Neutrophil (primary cell): ENCODE results near the gene TAF8.

Experiments
- H3K27ac ChIP-seq: fragments of 200-600 bp; sonication (generic); 2 replicates; pipeline ENCODE4 v1.5.1; 2016; ENCODE audit warnings: mild to moderate bottlenecking, moderate library complexity
- H3K27me3 ChIP-seq: fragments of 200-600 bp; sonication (generic); 2 replicates; pipeline ENCODE4 v1.6.0; 2016; ENCODE audit warnings: mild to moderate bottlenecking
- H3K36me3 ChIP-seq: fragments of 200-600 bp; sonication (generic); 2 replicates; pipeline ENCODE4 v1.5.1; 2017
- H3K4me1 ChIP-seq, 2 experiments: fragments of 200-600 bp in 1 of 2; sonication (generic) in 1 of 2; 1 replicate in 1 of 2; 2 replicates in 1 of 2; pipeline versions ENCODE4 v1.5.1 to v1.6.1; 2013 to 2016; ENCODE audit warnings: low read depth in 1 of 2, low read length in 1 of 2, mild to moderate bottlenecking in 1 of 2, moderate library complexity in 1 of 2; ENCODE audit not compliant: control insufficient read depth in 1 of 2, insufficient read depth in 1 of 2
- H3K4me3 ChIP-seq, 2 experiments: fragments of 200-600 bp in 1 of 2; sonication (generic) in 1 of 2; 1 replicate in 1 of 2; 2 replicates in 1 of 2; pipeline ENCODE4 v1.5.1; 2013 to 2016; ENCODE audit warnings: low read depth in 1 of 2, low read length in 1 of 2, mild to moderate bottlenecking in 1 of 2, moderate library complexity in 1 of 2
- H3K9me3 ChIP-seq: fragments of 200-600 bp; sonication (generic); 2 replicates; pipeline ENCODE4 v1.5.1; 2016
- CTCF ChIP-seq: fragments of 200-600 bp; sonication (generic); IDR thresholded peaks from 2 replicates; pipeline ENCODE4 v1.5.1; 2016; ENCODE audit warnings: antibody characterized with exemption

TAF8 gene

GRCh38 chr6:42135722-42136121 lies 85.4 kb downstream of the TAF8 start:
- Histone ChIP-seq H3K9me3 (no peaks in the 10 kb centered on the region), H3K27ac (no peak overlapping the region), H3K27me3 (peaks cover 24% of the 10 kb centered on the region), H3K4me1 (no peaks in the 10 kb centered on the region), H3K4me3 (no peak overlapping the region), H3K36me3 (no peaks in the 10 kb centered on the region)
- TF ChIP-seq CTCF = no peak

- Histone ChIP-seq H3K4me1 (no peaks in the 10 kb centered on the region), H3K36me3 (no peaks in the 10 kb centered on the region), H3K4me3 (no peak overlapping the region), H3K27me3 (peaks cover 33% of the 10 kb centered on the region), H3K9me3 (no peaks in the 10 kb centered on the region), H3K27ac (no peak overlapping the region)
- TF ChIP-seq CTCF = no peak
Measured at GRCh38 chr6:42136508-42137193, 86.3 kb downstream of the TAF8 start.
